Stimulated activated naive CD8-positive, alpha-beta T cell treated with anti-CD3 and anti-CD28 coated beads, Interleukin-15, Interleukin-2, amounts not matched to agents 100 U/mL and 50 U/mL, for 24 hours (primary cell): ENCODE measurements around the gene HBP1.
"Not testable (repeated sequence)": the region's sequence is repeated elsewhere in the genome, so short reads cannot be mapped to it uniquely, and the experiment has no call there.

ENCODE experiments used
- ATAC-seq: fragments of 150-1000 bp; cut with Tn5 transposase; one replicate; pipeline ENCODE4 v1.10.0; 2021
- DNase-seq: peaks from one replicate; pipeline ENCODE4 v3.0.0; 2021

Gene HBP1

DNA sequence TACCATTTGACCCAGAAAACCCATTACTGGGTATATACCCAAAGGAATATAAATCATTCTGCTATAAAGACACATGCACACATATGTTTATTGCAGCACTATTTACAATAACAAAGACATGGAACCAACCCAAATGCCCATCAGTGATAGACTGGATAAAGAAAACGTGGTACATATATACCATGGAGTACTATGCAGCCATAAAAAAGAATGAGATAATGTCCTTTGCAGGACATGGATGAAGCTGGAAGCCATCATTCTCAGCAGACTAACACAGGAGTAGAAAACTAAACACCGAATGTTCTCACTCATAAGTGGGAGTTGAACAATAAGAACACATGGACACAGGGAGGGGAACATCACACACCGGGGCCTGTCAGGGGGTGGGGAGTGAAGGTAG lies 13.1 kb upstream of the HBP1 start:
- not testable (repeated sequence) for ATAC-seq, DNase-seq

DNA sequence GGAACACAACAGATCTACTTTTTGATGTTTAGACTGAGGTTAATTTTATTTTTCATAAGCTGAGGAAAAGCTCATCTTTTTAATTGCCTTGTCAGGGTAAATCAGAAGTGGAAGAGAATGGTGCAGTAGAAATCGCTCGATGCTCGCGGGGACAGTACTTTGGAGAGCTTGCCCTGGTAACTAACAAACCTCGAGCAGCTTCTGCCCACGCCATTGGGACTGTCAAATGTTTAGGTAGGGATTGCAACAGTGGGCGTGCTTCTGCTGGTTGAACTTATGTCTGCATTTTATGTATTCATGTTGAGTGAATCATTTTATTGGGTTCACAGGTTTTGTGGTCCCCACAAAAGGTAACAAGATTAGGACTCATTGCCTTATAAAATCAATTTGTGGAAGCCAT lies 11.7 kb upstream of the HBP1 start:
- no peak for DNase-seq
- no peak for ATAC-seq

DNA sequence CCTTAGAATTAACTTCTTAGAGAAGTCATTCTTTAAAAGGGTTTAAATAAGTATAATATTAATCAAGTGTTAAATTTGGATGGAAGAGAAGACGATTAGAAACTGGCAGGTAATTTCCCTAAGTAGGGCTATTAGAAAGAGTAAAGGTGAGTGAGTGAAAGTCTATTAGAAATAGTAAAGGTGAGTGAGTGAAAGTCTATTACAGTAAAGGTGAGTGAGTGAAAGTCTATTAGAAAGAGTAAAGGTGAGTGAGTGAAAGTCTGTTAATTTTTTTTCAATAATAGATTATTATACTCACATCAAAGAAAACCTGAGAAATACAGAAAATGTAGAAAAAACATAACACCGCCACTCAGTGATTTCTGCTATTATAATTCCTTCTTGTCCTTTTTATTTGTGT lies 10.8 kb upstream of the HBP1 start:
- ATAC-seq (no peak), DNase-seq (no peak)

DNA sequence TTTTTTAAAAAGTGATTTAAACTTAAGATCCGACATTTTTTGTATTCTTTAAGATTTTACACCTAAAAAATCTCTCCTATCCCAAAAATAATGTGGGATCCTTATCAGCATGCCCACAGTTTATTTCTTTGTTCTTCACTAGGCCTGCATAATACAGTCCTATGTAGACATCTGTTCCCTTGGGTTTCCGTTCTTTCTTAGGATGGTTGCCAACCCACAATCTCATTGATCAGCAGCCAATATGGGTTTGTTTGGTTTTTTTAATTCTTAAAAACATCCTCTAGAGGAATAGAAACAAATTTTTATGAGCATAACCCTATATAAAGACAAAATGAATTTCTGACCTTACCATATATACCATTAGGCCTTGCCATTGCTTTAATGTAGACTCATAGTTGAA lies 8.4 kb upstream of the HBP1 start:
- DNase-seq = no peak
- ATAC-seq = no peak

- ATAC-seq = no peak
Measured at GRCh38 chr7:107161415-107161814, 7.4 kb upstream of the HBP1 start.

GRCh38 chr7:107162475-107162874 lies 6.3 kb upstream of the HBP1 start:
- DNase-seq = no peak
- ATAC-seq = no peak

More at GRCh38 chr7:107161415-107161814, 7.4 kb upstream of the HBP1 start:
- DNase-seq = no peak

DNA sequence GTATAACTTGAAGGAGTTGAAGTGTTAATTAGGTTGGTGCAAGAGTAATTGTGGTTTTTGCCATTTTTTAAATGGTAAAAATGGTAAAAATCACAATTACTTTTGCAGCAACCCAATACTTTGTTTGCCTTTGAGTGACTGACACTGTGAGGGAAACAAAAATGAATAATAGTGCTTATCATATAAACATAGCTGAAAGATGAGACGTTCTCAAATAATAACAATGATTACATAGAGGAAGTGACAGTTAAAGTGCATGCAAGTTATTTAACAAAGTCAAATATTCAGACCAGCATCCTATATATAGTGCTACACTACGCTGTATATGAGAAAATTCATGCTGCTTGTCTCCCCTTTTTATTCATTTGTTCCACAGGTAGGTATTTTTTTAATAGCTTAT lies 4.7 kb upstream of the HBP1 start:
- ATAC-seq = no peak

DNA sequence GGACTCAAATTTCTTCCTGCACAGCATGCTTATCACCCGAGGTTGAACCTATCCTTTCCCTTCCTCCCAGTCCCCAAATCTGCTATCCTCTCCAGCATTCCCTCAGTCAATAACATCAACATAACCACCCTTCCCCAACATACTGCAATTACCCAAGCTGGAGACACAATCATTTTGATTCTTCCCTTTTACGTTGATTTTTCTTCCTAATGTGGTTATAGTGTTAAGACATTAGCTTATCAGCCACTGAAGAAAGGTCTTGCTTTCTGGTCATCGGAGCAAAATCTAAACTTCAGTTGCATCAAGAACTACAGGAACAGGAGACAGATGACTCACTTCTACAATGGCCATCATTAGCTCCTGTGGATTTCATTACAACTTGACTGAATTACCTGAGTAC lies 3.5 kb upstream of the HBP1 start:
- ATAC-seq (no peak), DNase-seq (no peak)

More for the DNA sequence above, 4.7 kb upstream of the HBP1 start:
- DNase-seq = no peak

DNA sequence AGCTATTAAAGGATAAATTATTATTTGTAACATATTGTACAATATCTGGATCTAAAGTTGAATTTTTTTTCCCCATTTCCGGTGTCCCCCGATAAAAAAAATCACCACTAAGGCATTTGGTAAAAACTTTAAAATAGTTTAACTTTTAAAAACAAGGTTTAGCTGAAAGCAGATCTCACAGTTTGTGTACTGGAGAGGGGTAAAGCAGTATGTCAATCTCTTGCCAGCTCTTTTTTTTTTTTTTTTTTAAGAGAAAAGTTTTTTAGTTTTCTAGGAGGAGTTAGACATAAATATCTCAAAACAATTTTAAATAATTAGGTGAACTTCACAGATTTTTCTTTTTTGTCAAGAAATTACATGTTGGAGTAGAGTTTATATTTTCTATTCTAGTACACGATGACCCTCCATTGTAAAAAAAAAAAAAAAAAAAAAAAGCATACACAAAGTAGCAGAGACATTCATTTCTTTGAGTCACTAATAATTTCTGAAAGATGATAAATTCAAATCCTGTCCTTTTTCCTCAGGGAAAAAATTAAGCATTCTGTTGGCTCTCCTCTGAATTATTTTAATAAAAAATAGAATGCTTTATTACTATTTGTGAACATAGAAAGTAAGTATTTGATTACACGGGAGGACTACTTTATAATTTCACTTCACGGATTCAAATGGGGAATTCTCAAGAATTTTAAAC lies 1.9 kb upstream of the HBP1 start:
- no peak for ATAC-seq
- no peak for DNase-seq

GRCh38 chr7:107167483-107168232 lies 1.1 kb upstream of the HBP1 start:
- DNase-seq (no peak), ATAC-seq (peak; percentile 0)

DNA sequence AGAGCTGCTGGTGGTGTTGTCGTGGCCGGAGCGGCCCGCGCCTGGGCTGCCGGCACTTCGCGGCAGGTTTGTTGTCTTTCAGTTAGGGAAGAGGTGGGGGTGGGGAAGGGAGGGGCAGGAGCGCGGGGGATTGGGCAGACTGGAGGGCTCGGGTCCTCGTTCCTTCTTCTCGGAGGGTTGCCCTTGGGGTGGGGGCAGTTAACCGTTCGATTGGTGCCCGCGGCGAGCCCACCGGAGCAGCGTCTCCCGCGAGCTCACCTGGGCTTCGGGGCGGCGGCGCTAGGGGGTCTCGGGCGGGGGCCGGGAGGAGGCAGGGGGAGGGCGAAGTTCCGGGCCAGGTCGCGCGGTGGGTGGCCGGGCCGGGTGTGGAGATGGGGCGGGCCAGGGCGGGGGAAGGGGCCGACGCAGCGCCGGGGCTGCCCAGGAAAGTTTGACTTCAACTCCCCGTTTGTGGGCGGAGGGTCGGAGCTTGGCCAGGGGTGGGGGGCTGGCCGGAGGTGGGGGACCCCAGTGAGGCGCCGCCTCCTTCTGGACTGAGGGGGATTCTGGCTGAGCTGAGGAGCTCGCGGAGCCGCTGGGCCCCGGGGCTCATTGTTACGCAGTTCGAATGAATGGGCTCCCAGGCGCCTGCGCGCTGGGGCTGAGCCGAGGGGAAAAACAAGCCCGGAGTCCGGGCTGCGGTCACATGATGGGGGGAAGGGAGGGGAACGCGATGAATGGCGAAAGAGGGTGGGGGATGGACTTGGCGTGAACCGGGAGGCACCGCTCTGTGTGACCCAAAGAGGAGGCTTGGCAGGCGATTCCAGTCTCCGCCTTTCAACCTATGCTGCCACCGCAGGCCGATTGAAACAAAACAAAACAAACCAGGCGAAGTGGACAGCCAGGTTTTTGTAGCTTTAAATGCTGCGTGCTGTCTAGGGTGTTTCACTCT lies 582 bp downstream of the HBP1 start:
- peak; percentile 93 for DNase-seq
- ATAC-seq = peak; percentile 41

DNA sequence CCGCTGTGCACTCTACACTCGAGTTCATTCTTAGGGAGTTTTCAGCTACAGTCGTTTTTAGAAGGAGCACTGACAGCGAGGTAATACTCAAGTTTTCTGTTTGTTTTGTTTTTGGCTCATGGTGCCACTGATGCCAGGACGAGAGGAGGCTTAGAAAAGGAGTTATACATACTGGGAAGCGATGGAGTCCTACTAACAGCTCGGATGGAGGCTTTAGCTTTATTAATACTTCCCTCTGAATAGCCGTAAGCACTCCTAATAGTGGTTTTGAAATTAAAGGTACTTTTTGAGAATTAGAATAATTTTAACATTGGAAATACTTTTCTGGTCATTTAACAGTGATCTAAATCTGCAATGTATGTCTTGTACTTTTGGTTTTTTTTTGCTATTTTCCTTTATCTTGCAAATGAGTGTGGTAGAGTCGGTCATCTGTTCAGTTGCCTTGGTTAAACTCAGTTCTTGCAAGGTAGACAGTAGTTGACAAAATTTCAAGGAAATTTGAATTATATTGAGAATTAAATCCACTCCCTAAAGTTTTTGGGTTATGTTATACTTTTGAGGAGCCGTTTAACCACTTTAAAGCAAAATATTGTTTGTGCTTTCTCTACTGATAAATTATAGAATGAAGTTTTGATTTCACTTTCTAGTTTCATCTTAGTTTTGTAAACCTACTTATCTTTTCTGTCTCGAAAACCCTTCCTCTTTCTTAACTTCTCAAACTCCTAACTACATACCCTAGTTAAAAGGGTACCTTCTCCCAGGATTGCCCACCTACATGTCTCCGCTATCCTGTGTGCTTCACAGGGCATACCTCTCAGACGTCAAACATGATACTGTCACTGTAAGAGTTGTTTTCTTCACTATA lies 1.5 kb downstream of the HBP1 start:
- no peak for DNase-seq

GRCh38 chr7:107171496-107171895 lies 2.7 kb downstream of the HBP1 start:
- ATAC-seq = no peak
- DNase-seq = no peak

More for the DNA sequence above, 1.5 kb downstream of the HBP1 start:
- no peak for ATAC-seq

DNA sequence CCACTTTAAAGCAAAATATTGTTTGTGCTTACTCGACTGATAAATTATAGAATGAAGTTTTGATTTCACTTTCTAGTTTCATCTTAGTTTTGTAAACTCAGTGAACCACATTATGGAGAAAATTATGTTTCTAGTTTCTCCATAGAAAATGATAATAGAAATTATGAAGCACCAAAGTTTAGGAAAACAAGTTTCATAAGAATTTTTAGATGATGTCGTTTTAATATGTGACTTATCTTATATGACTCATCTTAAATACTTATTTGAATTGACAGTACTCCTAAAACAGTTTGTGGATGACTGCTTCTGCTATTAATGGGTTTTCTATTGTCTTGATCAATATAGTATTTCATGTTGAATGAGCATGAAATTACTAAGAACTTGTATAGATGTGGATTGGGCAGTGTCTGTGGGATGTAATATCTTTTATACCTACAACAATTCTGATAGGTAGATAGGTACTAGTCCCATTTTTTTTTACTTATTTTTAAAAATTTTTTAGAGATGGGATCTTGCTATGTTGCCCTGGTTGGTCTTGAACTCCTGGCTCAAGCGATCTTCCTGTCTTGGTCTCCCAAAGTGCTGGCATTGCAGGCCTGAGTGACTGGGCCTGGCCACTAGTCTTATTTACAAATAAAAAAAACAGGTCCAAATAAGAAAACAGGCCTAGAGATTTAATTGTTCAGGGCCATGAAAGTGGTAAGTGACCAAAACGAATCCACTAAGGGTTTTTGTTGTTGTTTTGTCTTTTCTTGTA lies 3.7 kb downstream of the HBP1 start:
- no peak for ATAC-seq
- no peak for DNase-seq

GRCh38 chr7:107173191-107173590 lies 4.4 kb downstream of the HBP1 start:
- ATAC-seq (no peak), DNase-seq (no peak)

- no peak for DNase-seq
Measured at GRCh38 chr7:107173691-107174406, 5.0 kb downstream of the HBP1 start.

DNA sequence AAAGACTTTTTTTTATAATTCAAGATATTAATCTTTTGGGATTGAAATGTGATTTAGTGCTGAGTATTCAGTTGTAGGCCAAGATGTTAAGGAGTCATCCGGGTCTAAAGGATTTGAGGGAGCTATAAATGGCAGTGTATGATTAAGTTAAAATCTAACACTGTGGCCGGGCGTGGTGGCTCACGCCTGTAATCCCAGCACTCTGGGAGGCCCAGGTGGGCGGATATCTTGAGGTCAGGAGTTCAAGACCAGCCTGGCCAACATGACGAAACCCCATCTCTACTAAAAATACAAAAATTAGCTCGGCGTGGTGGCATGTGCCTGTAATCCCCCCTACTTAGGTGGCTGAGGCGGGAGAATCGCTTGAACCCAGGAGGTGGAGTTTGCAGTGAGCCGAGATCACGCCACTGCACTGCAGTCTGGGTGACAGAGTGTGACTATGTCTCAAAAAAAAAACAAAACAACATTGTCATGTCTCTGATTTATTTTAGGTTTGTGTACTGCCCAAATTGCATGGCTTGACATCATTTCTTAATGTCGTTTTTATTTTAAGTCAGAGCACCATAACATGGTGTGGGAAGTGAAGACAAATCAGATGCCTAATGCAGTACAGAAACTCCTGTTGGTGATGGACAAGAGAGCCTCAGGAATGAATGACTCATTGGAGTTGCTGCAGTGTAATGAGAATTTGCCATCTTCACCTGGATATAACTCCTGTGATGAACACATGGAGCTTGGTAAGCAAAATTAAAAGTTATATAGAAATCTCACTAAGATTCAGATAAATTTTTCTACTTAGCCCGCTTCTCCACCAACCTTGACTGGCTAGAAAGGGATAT lies 10.7 kb downstream of the HBP1 start:
- ATAC-seq = peak; percentile 65
- peak; percentile 41 for DNase-seq

More at GRCh38 chr7:107173691-107174406, 5.0 kb downstream of the HBP1 start:
- ATAC-seq = peak; percentile 26

DNA sequence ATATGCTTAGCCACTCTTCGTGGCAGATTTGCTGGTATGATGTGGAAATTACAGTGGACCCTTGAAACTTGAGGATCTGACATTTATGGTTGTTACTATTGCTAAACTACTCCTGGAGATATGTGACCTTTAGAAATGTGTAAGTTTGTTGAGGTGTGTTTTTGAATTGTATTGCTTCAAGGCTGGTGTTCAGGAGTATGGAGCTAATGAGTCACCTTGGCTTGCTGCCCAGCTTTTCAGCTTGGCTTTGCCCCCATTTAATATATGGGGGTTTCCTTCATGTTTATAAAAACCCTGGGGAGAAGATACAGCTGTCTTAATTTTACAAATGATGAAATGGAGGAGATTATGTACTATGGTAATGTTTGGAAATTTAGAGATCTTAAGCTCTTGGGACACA lies 11.6 kb downstream of the HBP1 start:
- ATAC-seq (peak; percentile 86), DNase-seq (peak; percentile 84)

DNA sequence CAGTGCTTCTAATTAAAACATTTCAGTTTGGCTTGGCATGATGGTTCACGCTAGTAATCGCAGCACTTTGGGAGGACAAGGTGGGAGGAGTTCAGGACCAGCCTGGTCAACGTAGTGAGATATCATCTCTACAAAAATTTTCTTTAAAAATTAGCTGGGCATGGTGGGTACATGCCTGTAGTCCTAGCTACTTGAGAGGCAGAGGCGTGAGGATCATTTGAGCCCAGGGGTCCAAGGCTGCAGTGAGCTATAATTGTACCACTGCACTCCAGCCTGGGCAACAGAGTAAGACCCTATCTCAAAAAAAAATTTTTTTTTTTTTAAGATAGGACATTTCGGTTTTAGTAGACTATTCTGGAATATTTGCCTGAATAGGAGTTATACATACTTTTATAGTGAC lies 12.4 kb downstream of the HBP1 start:
- DNase-seq (no peak), ATAC-seq (no peak)
